Activated CD8-positive, alpha-beta T cell treated with anti-CD3 and anti-CD28 coated beads, Interleukin-2, amount 10 ng/mL, durations not matched to agents 7 days and 5 days (primary cell): ENCODE data around the gene ADGRD1. TPM values are rescaled to one million over a fixed set of nuclear protein-coding genes. Genes with fewer than 3 reads are reported as not detected.
"Not testable (repeated sequence)": the region's sequence is repeated elsewhere in the genome, so short reads cannot be mapped to it uniquely, and the experiment has no call there.

ENCODE experiments used
- ATAC-seq: fragments of 150-1000 bp; cut with Tn5 transposase; one replicate; pipeline ENCODE4 v1.10.0; 2021; ENCODE audit warnings: moderate library complexity
- CTCF ChIA-PET: fragments of 350-600 bp; sonication (Branson Sonifier 250); formaldehyde crosslinking; loops from one replicate; lab custom pipeline; 2021; ENCODE audit warnings: antibody characterized with exemption; lab: Charles Lee
- POLR2A ChIA-PET: fragments of 350-600 bp; sonication (Branson Sonifier 250); formaldehyde crosslinking; loops from one replicate; lab custom pipeline; 2021; ENCODE audit warnings: antibody characterized with exemption; lab: Charles Lee
- DNase-seq: peaks from one replicate; pipeline ENCODE4 v3.0.0-alpha.2; 2020
- H3K27ac Mint-ChIP-seq: one replicate; pipeline ENCODE4 v1.8.0; 2021; ENCODE audit warnings: mild to moderate bottlenecking, mixed read lengths
- H3K27me3 Mint-ChIP-seq: one replicate; pipeline ENCODE4 v1.8.0; 2021; ENCODE audit warnings: low read depth, mixed read lengths
- H3K36me3 Mint-ChIP-seq: one replicate; pipeline ENCODE4 v1.8.0; 2021; ENCODE audit warnings: low read depth, mixed read lengths
- H3K4me1 Mint-ChIP-seq: one replicate; pipeline ENCODE4 v1.8.0; 2021; ENCODE audit warnings: low read depth, mixed read lengths
- H3K4me3 Mint-ChIP-seq: one replicate; pipeline ENCODE4 v1.8.0; 2021; ENCODE audit warnings: mild to moderate bottlenecking, mixed read lengths
- H3K9me3 Mint-ChIP-seq: one replicate; pipeline ENCODE4 v1.8.0; 2022; ENCODE audit warnings: mixed read lengths; ENCODE audit not compliant: insufficient read depth
- total RNA-seq, 2 experiments: library from RNA; stranded (reverse); gene quantifications; one replicate each; pipeline ENCODE4 v1.2.3, GENCODE V29; 2021

The ADGRD1 gene
- total RNA-seq, 2 experiments from 2014 or later, result not detected

- Mint-ChIP-seq H3K27me3 (peaks cover 11% of the 10 kb centered on the region), H3K36me3 (no peaks in the 10 kb centered on the region), H3K4me3 (no peak overlapping the region), H3K4me1 (no peaks in the 10 kb centered on the region), H3K9me3 (no peaks in the 10 kb centered on the region), H3K27ac (no peak overlapping the region)
- ChIA-PET CTCF (interaction anchor here (1.1 kb wide), 1 partner anchor 210 kb away, joined by 3 read pairs; no protein-coding TSS in a partner anchor), POLR2A (no interaction called here)
- DNase-seq, result no peak
- no peak for ATAC-seq
Observed at GRCh38 chr12:130922511-130922953, 31.2 kb upstream of the ADGRD1 start.

- Mint-ChIP-seq H3K27me3 (peaks cover 17% of the 10 kb centered on the region), H3K4me1 (no peaks in the 10 kb centered on the region), H3K9me3 (no peaks in the 10 kb centered on the region), H3K27ac (no peak overlapping the region), H3K4me3 (no peak overlapping the region), H3K36me3 (no peaks in the 10 kb centered on the region)
- CTCF ChIA-PET, result interaction anchor here (1.2 kb wide), 1 partner anchor 9 kb away, joined by 4 read pairs; no protein-coding TSS in a partner anchor
- DNase-seq (no peak), ATAC-seq (no peak)
- POLR2A ChIA-PET, result no interaction called here
Observed at GRCh38 chr12:130924966-130925665, 28.6 kb upstream of the ADGRD1 start.

- Mint-ChIP-seq H3K4me1 (no peaks in the 10 kb centered on the region), H3K27me3 (peaks cover 17% of the 10 kb centered on the region), H3K36me3 (no peaks in the 10 kb centered on the region), H3K9me3 (no peaks in the 10 kb centered on the region), H3K27ac (no peak overlapping the region), H3K4me3 (no peak overlapping the region)
- CTCF ChIA-PET, result interaction anchor here (1.2 kb wide), 1 partner anchor 9 kb away, joined by 4 read pairs; no protein-coding TSS in a partner anchor
- no peak for ATAC-seq
- POLR2A ChIA-PET, result no interaction called here
- no peak for DNase-seq
Observed at GRCh38 chr12:130925666-130926015, 28.1 kb upstream of the ADGRD1 start.

- DNase-seq (no peak), ATAC-seq (no peak)
- Mint-ChIP-seq H3K27ac (no peak overlapping the region), H3K4me1 (no peaks in the 10 kb centered on the region), H3K27me3 (peaks cover 16% of the 10 kb centered on the region), H3K4me3 (no peak overlapping the region), H3K9me3 (no peaks in the 10 kb centered on the region), H3K36me3 (no peaks in the 10 kb centered on the region)
- ChIA-PET CTCF (no interaction called here), POLR2A (no interaction called here)
Observed at GRCh38 chr12:130929363-130929762, 24.3 kb upstream of the ADGRD1 start.

DNA sequence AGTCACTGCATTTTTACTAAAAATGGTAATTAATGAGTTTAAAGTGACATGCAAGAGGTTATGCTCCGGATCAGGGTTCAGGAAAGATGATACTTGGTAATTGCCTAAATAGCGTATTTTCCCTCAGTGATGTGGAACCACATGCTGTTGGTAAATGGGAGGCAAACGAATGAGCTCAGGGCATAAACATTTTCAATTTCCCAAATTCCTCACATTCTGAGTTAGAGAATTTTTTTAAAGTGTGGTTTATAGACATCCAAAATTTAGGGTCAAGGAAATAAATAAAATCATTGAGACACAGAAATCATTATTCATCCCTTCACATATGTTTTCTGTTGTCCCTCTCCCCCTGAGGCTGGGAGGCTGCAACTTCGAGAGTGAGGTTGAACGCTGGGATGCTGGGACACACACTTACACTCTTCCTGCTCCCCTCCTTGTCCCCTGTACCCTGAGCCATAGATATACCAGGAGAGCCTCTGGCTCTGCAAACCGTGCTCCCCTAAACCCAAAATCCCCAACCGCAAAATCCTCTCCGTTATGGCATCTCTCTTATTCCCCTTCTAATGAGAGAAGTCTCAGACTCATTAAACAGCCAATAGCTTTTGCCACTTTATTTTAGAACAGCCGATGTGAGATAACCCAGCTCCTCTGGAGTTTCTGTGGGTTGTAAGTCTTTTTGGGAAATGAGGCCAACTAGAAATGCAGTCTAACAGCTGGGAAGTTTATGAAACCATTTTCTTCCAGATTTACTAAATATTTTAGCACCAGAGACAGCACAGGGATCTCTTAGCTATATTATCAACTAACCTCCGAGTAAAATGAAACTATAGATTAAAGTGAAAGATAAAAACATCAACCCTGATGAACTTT, 21.4 kb upstream of the ADGRD1 start:
- H3K27me3 Mint-ChIP-seq, result peaks cover 18% of the 10 kb centered on the region
- ChIA-PET POLR2A (no interaction called here), CTCF (no interaction called here)
- ATAC-seq, result no peak
- H3K4me3 Mint-ChIP-seq, result no peak overlapping the region
- no peak overlapping the region for H3K27ac Mint-ChIP-seq
- no peaks in the 10 kb centered on the region for H3K36me3 Mint-ChIP-seq
- DNase-seq, result no peak
- no peaks in the 10 kb centered on the region for H3K9me3 Mint-ChIP-seq
- no peaks in the 10 kb centered on the region for H3K4me1 Mint-ChIP-seq

GRCh38 chr12:130933269-130933995, 20.3 kb upstream of the ADGRD1 start:
- CTCF ChIA-PET, result no interaction called here
- Mint-ChIP-seq H3K27me3 (peaks cover 17% of the 10 kb centered on the region), H3K9me3 (no peaks in the 10 kb centered on the region), H3K36me3 (no peaks in the 10 kb centered on the region), H3K4me3 (no peak overlapping the region), H3K27ac (no peak overlapping the region), H3K4me1 (no peaks in the 10 kb centered on the region)
- DNase-seq (no peak), ATAC-seq (no peak)
- POLR2A ChIA-PET, result no interaction called here

DNA sequence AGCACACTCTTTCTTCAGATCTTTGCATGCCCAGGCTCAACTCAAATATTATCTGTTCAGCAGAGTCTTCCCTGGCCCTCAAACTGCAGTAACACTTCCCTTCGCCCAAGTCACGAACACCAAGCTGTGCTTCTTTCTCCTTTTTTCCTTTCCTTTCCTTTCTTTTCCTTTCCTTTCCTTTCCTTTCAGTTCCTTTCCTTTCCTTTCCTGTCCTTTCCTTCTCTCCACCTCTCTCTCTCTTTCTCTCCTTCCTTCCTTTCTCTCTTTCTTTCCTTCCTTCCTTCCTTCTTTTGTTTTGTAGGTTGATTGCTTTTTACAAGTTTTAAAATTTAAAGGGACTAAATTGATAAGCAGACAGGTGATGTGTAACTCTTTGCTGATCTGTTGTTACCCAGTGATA, 19.0 kb upstream of the ADGRD1 start:
- Mint-ChIP-seq H3K9me3 (peaks cover 2% of the 10 kb centered on the region), H3K27me3 (peaks cover 10% of the 10 kb centered on the region), H3K27ac (no peak overlapping the region), H3K4me1 (no peaks in the 10 kb centered on the region), H3K4me3 (no peak overlapping the region), H3K36me3 (no peaks in the 10 kb centered on the region)
- CTCF ChIA-PET, result no interaction called here
- no peak for ATAC-seq
- DNase-seq, result no peak
- POLR2A ChIA-PET, result no interaction called here

- H3K27me3 Mint-ChIP-seq, result peaks cover 7% of the 10 kb centered on the region
- H3K4me1 Mint-ChIP-seq, result no peaks in the 10 kb centered on the region
- ChIA-PET POLR2A (no interaction called here), CTCF (no interaction called here)
- ATAC-seq, result no peak
- no peak overlapping the region for H3K27ac Mint-ChIP-seq
- H3K4me3 Mint-ChIP-seq, result no peak overlapping the region
- no peak for DNase-seq
- H3K9me3 Mint-ChIP-seq, result peaks cover 4% of the 10 kb centered on the region
- H3K36me3 Mint-ChIP-seq, result no peaks in the 10 kb centered on the region
Observed at GRCh38 chr12:130936561-130936960, 17.1 kb upstream of the ADGRD1 start.

DNA sequence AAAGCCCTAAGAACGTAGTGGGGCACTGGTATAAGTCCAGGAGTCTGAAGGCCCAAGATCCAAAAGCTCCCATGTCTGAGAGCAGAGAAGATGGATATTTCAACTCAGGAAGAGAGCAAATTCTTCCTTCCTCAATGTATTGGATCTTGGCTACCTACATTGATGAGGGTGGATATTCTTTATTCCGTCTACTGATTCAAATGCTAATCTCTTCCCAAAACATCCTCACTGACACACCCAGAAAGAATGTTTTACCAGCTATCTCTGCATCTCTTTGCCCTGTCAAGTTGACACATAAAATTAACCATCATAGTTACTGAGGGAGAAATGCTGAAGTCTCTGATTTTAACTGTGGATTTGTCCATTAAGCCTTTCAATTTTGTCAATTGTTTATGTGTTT, 16.6 kb upstream of the ADGRD1 start:
- Mint-ChIP-seq H3K27me3 (peaks cover 7% of the 10 kb centered on the region), H3K36me3 (no peaks in the 10 kb centered on the region), H3K9me3 (peaks cover 4% of the 10 kb centered on the region), H3K4me3 (no peak overlapping the region), H3K4me1 (no peaks in the 10 kb centered on the region), H3K27ac (no peak overlapping the region)
- ChIA-PET POLR2A (no interaction called here), CTCF (no interaction called here)
- ATAC-seq, result no peak
- no peak for DNase-seq

DNA sequence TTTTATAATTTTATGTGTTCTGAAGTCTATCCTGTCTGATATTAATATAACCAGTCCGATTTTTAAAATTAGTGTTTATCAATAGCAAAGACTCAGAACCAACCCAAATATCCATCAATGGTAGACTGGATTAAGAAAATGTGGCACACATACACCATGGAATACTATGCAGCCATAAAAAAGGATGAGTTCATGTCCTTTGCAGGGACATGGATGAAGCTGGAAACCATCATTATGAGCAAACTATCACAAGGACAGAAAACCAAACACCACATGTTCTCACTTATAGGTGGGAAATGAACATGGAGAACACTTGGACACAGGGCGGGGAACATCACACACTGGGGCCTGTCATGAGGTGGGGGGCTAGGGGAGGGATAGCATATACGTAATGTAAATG, 16.2 kb upstream of the ADGRD1 start:
- H3K4me3 Mint-ChIP-seq, H3K9me3 Mint-ChIP-seq, H3K4me1 Mint-ChIP-seq, H3K27ac Mint-ChIP-seq, H3K36me3 Mint-ChIP-seq, DNase-seq, ATAC-seq, H3K27me3 Mint-ChIP-seq, CTCF ChIA-PET, POLR2A ChIA-PET: not testable (repeated sequence)

DNA sequence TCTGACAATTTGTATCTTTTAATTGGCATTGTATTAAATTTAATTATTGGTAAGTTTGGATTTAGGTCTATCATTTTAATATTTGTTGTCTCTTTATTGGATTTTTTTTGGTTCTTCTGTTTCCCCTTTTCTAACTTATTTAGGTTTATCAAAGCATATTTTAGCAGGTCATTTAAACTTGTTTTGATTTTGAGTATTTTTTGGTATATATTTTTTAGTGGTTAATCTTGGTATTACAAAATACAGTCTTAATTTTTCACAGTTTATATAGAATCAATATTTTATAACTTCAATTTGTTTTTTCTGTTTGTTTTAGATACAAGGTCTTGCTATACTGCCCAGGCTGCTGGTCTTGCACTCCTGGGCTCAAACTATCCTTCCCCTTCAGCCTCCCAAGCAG, 15.5 kb upstream of the ADGRD1 start:
- peaks cover 7% of the 10 kb centered on the region for H3K27me3 Mint-ChIP-seq
- no peak for ATAC-seq
- no peaks in the 10 kb centered on the region for H3K36me3 Mint-ChIP-seq
- no peak for DNase-seq
- H3K4me1 Mint-ChIP-seq, result no peaks in the 10 kb centered on the region
- ChIA-PET POLR2A (no interaction called here), CTCF (no interaction called here)
- no peak overlapping the region for H3K27ac Mint-ChIP-seq
- no peak overlapping the region for H3K4me3 Mint-ChIP-seq
- peaks cover 4% of the 10 kb centered on the region for H3K9me3 Mint-ChIP-seq

DNA sequence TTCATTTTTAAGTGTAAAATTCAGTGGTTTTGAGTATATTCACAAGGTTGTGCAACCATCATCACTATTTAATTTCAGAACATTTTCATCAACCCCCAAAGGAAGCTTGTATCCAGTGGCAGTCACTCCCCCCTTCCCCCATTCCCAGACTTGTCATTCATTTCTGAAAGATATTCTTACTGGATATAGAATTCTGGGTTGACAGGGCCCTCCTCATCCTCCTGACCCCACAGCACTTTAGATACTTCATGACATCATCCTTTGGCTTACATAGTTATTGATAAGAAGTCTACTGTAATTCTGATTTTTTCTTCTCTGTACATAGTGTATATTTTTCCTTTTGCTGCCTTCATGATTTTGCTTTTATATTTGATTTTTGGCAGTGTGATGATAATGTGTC, 8.8 kb upstream of the ADGRD1 start:
- Mint-ChIP-seq H3K36me3 (no peaks in the 10 kb centered on the region), H3K4me1 (no peaks in the 10 kb centered on the region), H3K9me3 (peaks cover 9% of the 10 kb centered on the region), H3K27me3 (peaks cover 3% of the 10 kb centered on the region), H3K27ac (no peak overlapping the region), H3K4me3 (no peak overlapping the region)
- ChIA-PET POLR2A (no interaction called here), CTCF (no interaction called here)
- ATAC-seq (no peak), DNase-seq (no peak)
